T-helper 2 cell treated with Interferon-gamma antibody and Interleukin-4, amounts not matched to agents 5 μg/mL and 100 μg/mL, for 36 hours (primary cell): Measurements from ENCODE around the gene GMCL2.
A peak's percentile ranks its signal among the peaks of the same experiment; 100 is the strongest.

Experiments
- DNase-seq: peaks from one replicate; pipeline ENCODE4 v3.0.0; 2021; ENCODE audit warnings: low spot score
- H3K27ac Mint-ChIP-seq: one replicate; pipeline ENCODE4 v1.8.0; 2021; ENCODE audit warnings: mild to moderate bottlenecking, mixed read lengths
- H3K27me3 Mint-ChIP-seq: one replicate; pipeline ENCODE4 v1.8.0; 2021; ENCODE audit warnings: low read depth, mixed read lengths
- H3K36me3 Mint-ChIP-seq: one replicate; pipeline ENCODE4 v1.8.0; 2021; ENCODE audit warnings: low read depth, mixed read lengths
- H3K4me1 Mint-ChIP-seq: one replicate; pipeline ENCODE4 v1.8.0; 2021; ENCODE audit warnings: low read depth, mixed read lengths
- H3K4me3 Mint-ChIP-seq: one replicate; pipeline ENCODE4 v1.8.0; 2022; ENCODE audit warnings: mild to moderate bottlenecking, moderate library complexity, mixed read lengths
- H3K9me3 Mint-ChIP-seq: one replicate; pipeline ENCODE4 v1.8.0; 2021; ENCODE audit warnings: mixed read lengths

GMCL2 gene

GRCh38 chr5:178228609-178229008 lies 41.4 kb upstream of the GMCL2 start:
- no peaks in the 10 kb centered on the region for H3K9me3 Mint-ChIP-seq
- H3K4me3 Mint-ChIP-seq, result no peak overlapping the region
- H3K36me3 Mint-ChIP-seq, result peaks cover 58% of the 10 kb centered on the region

GRCh38 chr5:178227929-178228328 lies 40.8 kb upstream of the GMCL2 start:
- H3K4me3 Mint-ChIP-seq, result no peak overlapping the region
- no peaks in the 10 kb centered on the region for H3K9me3 Mint-ChIP-seq
- H3K36me3 Mint-ChIP-seq, result peaks cover 62% of the 10 kb centered on the region
- H3K4me1 Mint-ChIP-seq, result peaks cover 23% of the 10 kb centered on the region
- DNase-seq, result no peak
- peak overlapping the region; percentile 68 for H3K27ac Mint-ChIP-seq
- no peaks in the 10 kb centered on the region for H3K27me3 Mint-ChIP-seq

More at GRCh38 chr5:178228609-178229008, 41.4 kb upstream of the GMCL2 start:
- DNase-seq, result no peak
- Mint-ChIP-seq H3K27me3 (no peaks in the 10 kb centered on the region), H3K27ac (no peak overlapping the region), H3K4me1 (peaks cover 23% of the 10 kb centered on the region)

GRCh38 chr5:178227138-178227659 lies 40.0 kb upstream of the GMCL2 start:
- no peaks in the 10 kb centered on the region for H3K27me3 Mint-ChIP-seq
- DNase-seq, result no peak
- no peak overlapping the region for H3K4me3 Mint-ChIP-seq
- H3K9me3 Mint-ChIP-seq, result no peaks in the 10 kb centered on the region
- H3K4me1 Mint-ChIP-seq, result peaks cover 23% of the 10 kb centered on the region
- H3K27ac Mint-ChIP-seq, result peak overlapping the region; percentile 68
- peaks cover 63% of the 10 kb centered on the region for H3K36me3 Mint-ChIP-seq

- no peak for DNase-seq
- no peaks in the 10 kb centered on the region for H3K9me3 Mint-ChIP-seq
- H3K36me3 Mint-ChIP-seq, result peaks cover 59% of the 10 kb centered on the region
- H3K4me3 Mint-ChIP-seq, result no peak overlapping the region
- no peak overlapping the region for H3K27ac Mint-ChIP-seq
- no peaks in the 10 kb centered on the region for H3K27me3 Mint-ChIP-seq
- peaks cover 17% of the 10 kb centered on the region for H3K4me1 Mint-ChIP-seq
Observed at GRCh38 chr5:178225174-178225573, 38.0 kb upstream of the GMCL2 start.

GRCh38 chr5:178224403-178224802 lies 37.2 kb upstream of the GMCL2 start:
- DNase-seq, result no peak
- no peak overlapping the region for H3K27ac Mint-ChIP-seq
- H3K27me3 Mint-ChIP-seq, result no peaks in the 10 kb centered on the region
- peaks cover 17% of the 10 kb centered on the region for H3K4me1 Mint-ChIP-seq
- no peaks in the 10 kb centered on the region for H3K9me3 Mint-ChIP-seq
- H3K4me3 Mint-ChIP-seq, result no peak overlapping the region
- H3K36me3 Mint-ChIP-seq, result peaks cover 54% of the 10 kb centered on the region

GRCh38 chr5:178223828-178224335 lies 36.7 kb upstream of the GMCL2 start:
- no peaks in the 10 kb centered on the region for H3K27me3 Mint-ChIP-seq
- no peak overlapping the region for H3K27ac Mint-ChIP-seq
- peaks cover 17% of the 10 kb centered on the region for H3K4me1 Mint-ChIP-seq
- peaks cover 54% of the 10 kb centered on the region for H3K36me3 Mint-ChIP-seq
- no peaks in the 10 kb centered on the region for H3K9me3 Mint-ChIP-seq
- no peak overlapping the region for H3K4me3 Mint-ChIP-seq
- no peak for DNase-seq

- Mint-ChIP-seq H3K4me1 (peaks cover 17% of the 10 kb centered on the region), H3K36me3 (peaks cover 55% of the 10 kb centered on the region), H3K4me3 (no peak overlapping the region), H3K9me3 (no peaks in the 10 kb centered on the region), H3K27me3 (no peaks in the 10 kb centered on the region), H3K27ac (no peak overlapping the region)
- no peak for DNase-seq
Observed at GRCh38 chr5:178223196-178223773, 36.1 kb upstream of the GMCL2 start.

- Mint-ChIP-seq H3K9me3 (no peaks in the 10 kb centered on the region), H3K4me1 (peaks cover 8% of the 10 kb centered on the region), H3K4me3 (no peak overlapping the region), H3K27ac (no peak overlapping the region), H3K36me3 (peaks cover 47% of the 10 kb centered on the region), H3K27me3 (no peaks in the 10 kb centered on the region)
- no peak for DNase-seq
Observed at GRCh38 chr5:178222292-178222691, 35.1 kb upstream of the GMCL2 start.

- no peaks in the 10 kb centered on the region for H3K9me3 Mint-ChIP-seq
- no peak overlapping the region for H3K4me3 Mint-ChIP-seq
- DNase-seq, result no peak
- peaks cover 6% of the 10 kb centered on the region for H3K4me1 Mint-ChIP-seq
- H3K36me3 Mint-ChIP-seq, result peaks cover 43% of the 10 kb centered on the region
- H3K27ac Mint-ChIP-seq, result peak overlapping the region; percentile 8
- no peaks in the 10 kb centered on the region for H3K27me3 Mint-ChIP-seq
Observed at GRCh38 chr5:178221853-178222252, 34.7 kb upstream of the GMCL2 start.

- Mint-ChIP-seq H3K27me3 (no peaks in the 10 kb centered on the region), H3K4me3 (no peak overlapping the region), H3K9me3 (no peaks in the 10 kb centered on the region), H3K4me1 (peaks cover 7% of the 10 kb centered on the region), H3K36me3 (peaks cover 44% of the 10 kb centered on the region), H3K27ac (peak overlapping the region; percentile 8)
- DNase-seq, result no peak
Observed at GRCh38 chr5:178221282-178221681, 34.1 kb upstream of the GMCL2 start.

GRCh38 chr5:178218827-178219226 lies 31.7 kb upstream of the GMCL2 start:
- Mint-ChIP-seq H3K27me3 (no peaks in the 10 kb centered on the region), H3K9me3 (no peaks in the 10 kb centered on the region), H3K27ac (no peak overlapping the region), H3K36me3 (peaks cover 51% of the 10 kb centered on the region), H3K4me3 (no peak overlapping the region), H3K4me1 (peaks cover 14% of the 10 kb centered on the region)
- no peak for DNase-seq

- Mint-ChIP-seq H3K27me3 (no peaks in the 10 kb centered on the region), H3K4me1 (peaks cover 14% of the 10 kb centered on the region), H3K4me3 (no peak overlapping the region), H3K36me3 (peaks cover 56% of the 10 kb centered on the region), H3K27ac (no peak overlapping the region), H3K9me3 (no peaks in the 10 kb centered on the region)
- no peak for DNase-seq
Observed at GRCh38 chr5:178218237-178218776, 31.1 kb upstream of the GMCL2 start.

GRCh38 chr5:178216779-178217178 lies 29.6 kb upstream of the GMCL2 start:
- H3K27ac Mint-ChIP-seq, result no peak overlapping the region
- no peaks in the 10 kb centered on the region for H3K9me3 Mint-ChIP-seq
- DNase-seq, result no peak
- H3K27me3 Mint-ChIP-seq, result no peaks in the 10 kb centered on the region
- no peak overlapping the region for H3K4me3 Mint-ChIP-seq
- H3K4me1 Mint-ChIP-seq, result peaks cover 14% of the 10 kb centered on the region
- H3K36me3 Mint-ChIP-seq, result peaks cover 63% of the 10 kb centered on the region

GRCh38 chr5:178216088-178216534 lies 28.9 kb upstream of the GMCL2 start:
- Mint-ChIP-seq H3K27ac (peak overlapping the region; percentile 60), H3K4me3 (no peak overlapping the region), H3K9me3 (no peaks in the 10 kb centered on the region), H3K27me3 (no peaks in the 10 kb centered on the region), H3K4me1 (peaks cover 8% of the 10 kb centered on the region), H3K36me3 (peaks cover 63% of the 10 kb centered on the region)
- DNase-seq, result no peak
